DMS153 treated with DMSO at 0.1 percent for 48 hours (cell line): ENCODE results near the gene ENAM.
"Not testable (repeated sequence)": the region's sequence is repeated elsewhere in the genome, so short reads cannot be mapped to it uniquely, and the experiment has no call there.

Experiments used
- DNase-seq: peaks from one replicate; lab custom pipeline; 2025; ENCODE audit not compliant: unreplicated experiment; lab: John Stamatoyannopoulos, UW

Gene ENAM

GRCh38 chr4:70676554-70677090 lies 48.1 kb downstream of the ENAM start:
- no peak for DNase-seq

DNA sequence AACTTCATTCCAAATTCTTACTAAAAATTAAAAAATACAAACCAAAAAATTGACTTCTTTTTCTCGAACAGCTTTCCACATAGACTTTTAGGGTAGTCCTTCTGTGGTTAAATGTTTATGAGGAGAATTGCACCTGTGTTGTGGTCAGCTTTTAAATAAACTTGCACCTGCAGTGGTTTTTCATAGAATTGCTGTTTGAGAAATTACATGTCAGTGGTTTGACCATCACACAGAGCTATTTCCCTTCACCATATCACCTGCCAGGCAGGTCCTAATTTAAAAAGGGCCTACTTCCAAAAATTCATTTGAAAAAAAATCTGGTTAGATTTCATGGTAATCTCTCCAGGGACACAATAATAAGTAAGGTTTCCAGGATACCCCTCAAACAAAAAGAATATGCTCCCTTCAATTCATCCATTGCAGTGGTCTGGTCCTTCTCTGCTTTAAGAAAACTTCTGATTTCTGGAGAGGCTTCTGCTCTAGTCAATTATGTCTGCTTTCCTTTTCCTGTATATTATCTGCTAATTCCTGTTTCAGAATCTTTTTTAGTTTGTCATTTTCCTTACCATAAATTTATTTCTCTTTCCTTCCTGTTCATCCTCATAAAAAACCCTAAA lies 49.9 kb downstream of the ENAM start:
- no peak for DNase-seq

- DNase-seq: no peak
Observed at GRCh38 chr4:70680934-70681333, 52.4 kb downstream of the ENAM start.

- no peak for DNase-seq
Observed at GRCh38 chr4:70681704-70682103, 53.2 kb downstream of the ENAM start.

- DNase-seq: not testable (repeated sequence)
Observed at GRCh38 chr4:70682142-70682541, 53.6 kb downstream of the ENAM start.

GRCh38 chr4:70687392-70687791 lies 58.8 kb downstream of the ENAM start:
- DNase-seq: no peak

GRCh38 chr4:70687821-70688794 lies 59.6 kb downstream of the ENAM start, which contains the start of gene UTP3:
Gene UTP3, plus strand, starts transcription at chr4:70688532. Its CDS starts 146 bp downstream, at chr4:70688678.
- peak; percentile 96 for DNase-seq

DNA sequence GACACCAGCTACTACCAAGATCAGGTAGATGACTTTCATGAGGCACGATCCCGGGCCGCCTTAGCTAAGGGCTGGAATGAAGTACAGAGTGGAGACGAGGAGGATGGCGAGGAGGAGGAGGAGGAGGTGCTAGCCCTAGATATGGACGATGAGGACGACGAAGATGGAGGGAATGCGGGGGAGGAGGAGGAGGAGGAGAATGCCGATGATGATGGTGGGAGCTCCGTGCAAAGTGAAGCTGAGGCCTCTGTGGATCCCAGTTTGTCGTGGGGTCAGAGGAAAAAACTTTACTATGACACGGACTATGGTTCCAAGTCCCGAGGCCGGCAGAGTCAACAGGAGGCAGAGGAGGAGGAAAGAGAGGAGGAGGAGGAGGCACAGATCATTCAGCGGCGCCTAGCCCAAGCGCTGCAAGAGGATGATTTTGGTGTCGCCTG lies 60.3 kb downstream of the ENAM start:
- DNase-seq: no peak

DNA sequence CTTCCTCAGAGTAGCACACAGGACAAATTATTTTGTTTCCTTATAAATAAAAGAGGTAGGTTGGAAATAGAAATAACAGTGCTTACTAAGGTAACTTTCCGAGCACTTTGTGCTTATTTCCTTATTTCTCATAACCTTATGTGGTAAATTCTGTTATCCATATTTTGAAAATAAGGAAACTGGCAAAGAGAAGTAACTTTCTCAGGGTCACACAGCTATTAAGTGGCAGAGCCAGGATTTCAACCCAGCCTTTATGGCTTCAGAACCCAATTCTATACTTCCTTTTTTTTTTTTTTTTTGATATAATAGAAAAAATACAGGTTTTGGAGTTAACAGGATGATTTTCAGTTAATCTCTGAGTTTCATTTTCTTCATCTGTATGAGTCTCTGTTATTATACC lies 63.1 kb downstream of the ENAM start:
- no peak for DNase-seq

- not testable (repeated sequence) for DNase-seq
Observed at GRCh38 chr4:70694633-70695032, 66.1 kb downstream of the ENAM start.
